Mesenchymal stem cell (in vitro differentiated cells and primary cell): Measurements from ENCODE around the gene MERTK.

Experiments
- DNase-seq: peaks from one replicate; pipeline ENCODE4 v3.0.0-alpha.2; 2013
- H2AFZ ChIP-seq: one replicate; pipeline ENCODE4 v1.6.1; 2013; ENCODE audit warnings: low read depth, mild to moderate bottlenecking, control low read depth, inconsistent platforms, low read length, moderate library complexity
- H2AK5ac ChIP-seq: 2 replicates; pipeline ENCODE4 v1.6.1; 2013; ENCODE audit warnings: low read length, moderate library complexity, mild to moderate bottlenecking, inconsistent platforms; ENCODE audit not compliant: severe bottlenecking
- H2BK120ac ChIP-seq: one replicate; pipeline ENCODE4 v1.6.1; 2013; ENCODE audit warnings: low read depth, mild to moderate bottlenecking, inconsistent platforms, low read length, moderate library complexity
- H2BK12ac ChIP-seq, 2 experiments: one replicate each; pipeline ENCODE4 v1.6.1; 2013; ENCODE audit warnings: inconsistent platforms in 2 of 2, low read length in 2 of 2, mild to moderate bottlenecking in 2 of 2, moderate library complexity in 2 of 2, control low read depth in 1 of 2
- H2BK15ac ChIP-seq: one replicate; pipeline ENCODE4 v1.6.1; 2013; ENCODE audit warnings: mild to moderate bottlenecking, low read depth, inconsistent platforms; ENCODE audit not compliant: poor library complexity, severe bottlenecking
- H2BK5ac ChIP-seq: 2 replicates; pipeline ENCODE4 v1.6.1; 2013; ENCODE audit warnings: low read depth, mild to moderate bottlenecking, low read length, control low read depth, inconsistent platforms; ENCODE audit not compliant: poor library complexity, severe bottlenecking
- H3K14ac ChIP-seq, 2 experiments: one replicate each; pipeline ENCODE4 v1.6.1; 2013; ENCODE audit warnings: inconsistent platforms in 2 of 2, low read length in 2 of 2, control low read depth in 1 of 2, mild to moderate bottlenecking in 1 of 2, moderate library complexity in 1 of 2
- H3K18ac ChIP-seq, 2 experiments: one replicate each; pipeline ENCODE4 v1.6.1; 2013; ENCODE audit warnings: inconsistent platforms in 2 of 2, low read length in 2 of 2, control low read depth in 1 of 2, low read depth in 1 of 2, mild to moderate bottlenecking in 1 of 2
- H3K23ac ChIP-seq, 2 experiments: one replicate each; pipeline ENCODE4 v1.6.1; 2013; ENCODE audit warnings: inconsistent platforms in 2 of 2, low read length in 2 of 2, mild to moderate bottlenecking in 2 of 2, moderate library complexity in 2 of 2, control low read depth in 1 of 2
- H3K27ac ChIP-seq: 2 replicates; pipeline ENCODE4 v1.5.1; 2013; ENCODE audit warnings: mild to moderate bottlenecking, moderate library complexity, low read length, control low read depth, inconsistent platforms; ENCODE audit not compliant: poor library complexity, severe bottlenecking
- H3K27me3 ChIP-seq, 2 experiments: 2 replicates each; pipeline versions ENCODE4 v1.6.1 to v1.7.0; 2013; ENCODE audit warnings: low read length in 2 of 2, mild to moderate bottlenecking in 2 of 2, moderate library complexity in 2 of 2, control low read depth in 1 of 2, inconsistent platforms in 1 of 2; ENCODE audit not compliant: control insufficient read depth in 1 of 2, insufficient read depth in 1 of 2
- H3K36me3 ChIP-seq, 2 experiments: 2 replicates each; pipeline versions ENCODE4 v1.6.1 to v1.7.0; 2013; ENCODE audit warnings: low read length in 2 of 2, control low read depth in 1 of 2, inconsistent platforms in 1 of 2, low read depth in 1 of 2, mild to moderate bottlenecking in 1 of 2; ENCODE audit not compliant: insufficient read depth in 2 of 2, control insufficient read depth in 1 of 2
- H3K4ac ChIP-seq, 2 experiments: one replicate each; pipeline ENCODE4 v1.6.1; 2013; ENCODE audit warnings: inconsistent platforms in 2 of 2, low read length in 2 of 2, mild to moderate bottlenecking in 2 of 2, moderate library complexity in 2 of 2, control low read depth in 1 of 2, low read depth in 1 of 2
- H3K4me1 ChIP-seq: 2 replicates; pipeline ENCODE4 v1.6.1; 2013; ENCODE audit warnings: low read depth, low read length, control low read depth; ENCODE audit not compliant: control insufficient read depth, insufficient read depth
- H3K4me2 ChIP-seq: 2 replicates; pipeline ENCODE4 v1.6.1; 2013; ENCODE audit warnings: low read length, mild to moderate bottlenecking, inconsistent platforms; ENCODE audit not compliant: poor library complexity, severe bottlenecking
- H3K4me3 ChIP-seq, 2 experiments: 2 replicates each; pipeline versions ENCODE4 v1.5.1 to v1.7.0; 2013; ENCODE audit warnings: low read length in 2 of 2, mild to moderate bottlenecking in 2 of 2, control low read depth in 1 of 2, low read depth in 1 of 2; ENCODE audit not compliant: insufficient read depth in 1 of 2
- H3K79me1 ChIP-seq: replicated peaks from 2 replicates; pipeline ENCODE4 v1.6.1; 2013; ENCODE audit warnings: mild to moderate bottlenecking, control low read depth, low read length, inconsistent platforms; ENCODE audit not compliant: poor library complexity, severe bottlenecking
- H3K9ac ChIP-seq: 2 replicates; pipeline ENCODE4 v1.7.0; 2013; ENCODE audit warnings: mild to moderate bottlenecking, low read length, moderate library complexity
- H3K9me3 ChIP-seq: 2 replicates; pipeline ENCODE4 v1.7.0; 2013; ENCODE audit warnings: mild to moderate bottlenecking, low read length; ENCODE audit not compliant: control insufficient read depth
- H4K8ac ChIP-seq: one replicate; pipeline ENCODE4 v1.6.1; 2013; ENCODE audit warnings: inconsistent platforms, mild to moderate bottlenecking, low read length, moderate library complexity
- H4K91ac ChIP-seq: one replicate; pipeline ENCODE4 v1.6.1; 2013; ENCODE audit warnings: mild to moderate bottlenecking, low read length, inconsistent platforms
- WGBS: methylation state at CpG from one replicate; pipeline ENCODE4 v1.1.7; 2013; ENCODE audit warnings: mixed read lengths; 5-methylcytosine and 5-hydroxymethylcytosine counted together

The MERTK gene

GRCh38 chr2:112031473-112032223 lies 133.2 kb downstream of the MERTK start:
- Histone ChIP-seq H3K23ac (no peak overlapping the region), H2BK12ac (peak overlapping the region in 1 of 2 experiments; percentile 53), H3K4ac (no peak overlapping the region), H3K36me3 (no peaks in the 10 kb centered on the region), H4K91ac (no peak overlapping the region), H2AFZ (no peak overlapping the region), H2BK120ac (no peak overlapping the region), H3K4me1 (peaks cover 8% of the 10 kb centered on the region), H3K9me3 (no peaks in the 10 kb centered on the region), H2BK15ac (no peak overlapping the region), H3K27me3 (no peaks in the 10 kb centered on the region), H3K27ac (no peak overlapping the region), H3K4me3 (peak overlapping the region in 1 of 2 experiments; percentile 51), H2AK5ac (no peak overlapping the region), H3K4me2 (no peak overlapping the region), H4K8ac (no peak overlapping the region), H2BK5ac (no peak overlapping the region), H3K9ac (peak overlapping the region; percentile 80), H3K18ac (peak overlapping the region in 1 of 2 experiments; percentile 67), H3K79me1 (no peaks in the 10 kb centered on the region), H3K14ac (no peak overlapping the region)
- WGBS, result 10% methylated on average over 10 of the region's 12 CpGs
- peak; percentile 68 for DNase-seq

- H3K4ac ChIP-seq, result peak overlapping the region in 1 of 2 experiments; percentile 51
- peak overlapping the region; percentile 53 to 64 for H2BK12ac ChIP-seq
- H2AK5ac ChIP-seq, result no peak overlapping the region
- no peak overlapping the region for H3K23ac ChIP-seq
- no peaks in the 10 kb centered on the region for H3K36me3 ChIP-seq
- H3K9ac ChIP-seq, result peak overlapping the region; percentile 80
- no peaks in the 10 kb centered on the region for H3K27me3 ChIP-seq
- H4K91ac ChIP-seq, result no peak overlapping the region
- no peak overlapping the region for H3K4me2 ChIP-seq
- H3K27ac ChIP-seq, result no peak overlapping the region
- H3K79me1 ChIP-seq, result no peaks in the 10 kb centered on the region
- H3K14ac ChIP-seq, result no peak overlapping the region
- no peak overlapping the region for H2AFZ ChIP-seq
- H3K4me1 ChIP-seq, result peaks cover 8% of the 10 kb centered on the region
- H2BK15ac ChIP-seq, result no peak overlapping the region
- no peak overlapping the region for H2BK5ac ChIP-seq
- no peak overlapping the region for H2BK120ac ChIP-seq
- H3K18ac ChIP-seq, result peak overlapping the region; percentile 58 to 67
- 40% methylated on average over 4 of the region's 4 CpGs for WGBS
- peak; percentile 81 for DNase-seq
- peaks cover 5% of the 10 kb centered on the region for H3K9me3 ChIP-seq
- peak overlapping the region in 1 of 2 experiments; percentile 51 for H3K4me3 ChIP-seq
- H4K8ac ChIP-seq, result no peak overlapping the region
Observed at GRCh38 chr2:112032224-112032586, 133.8 kb downstream of the MERTK start.

GRCh38 chr2:112032689-112033465 lies 134.5 kb downstream of the MERTK start:
- Histone ChIP-seq H3K14ac (peak overlapping the region in 1 of 2 experiments; percentile 26), H2BK120ac (no peak overlapping the region), H3K36me3 (no peaks in the 10 kb centered on the region), H3K4me2 (no peak overlapping the region), H3K18ac (peak overlapping the region; percentile 67 to 69), H3K9ac (no peak overlapping the region), H2BK5ac (no peak overlapping the region), H3K27ac (no peak overlapping the region), H3K4me3 (no peak overlapping the region), H3K9me3 (peaks cover 10% of the 10 kb centered on the region), H4K8ac (no peak overlapping the region), H2AK5ac (no peak overlapping the region), H2BK15ac (peak overlapping the region; percentile 49), H4K91ac (no peak overlapping the region), H2BK12ac (peak overlapping the region; percentile 53 to 94), H2AFZ (no peak overlapping the region), H3K27me3 (no peaks in the 10 kb centered on the region), H3K79me1 (no peaks in the 10 kb centered on the region), H3K4ac (peak overlapping the region; percentile 1 to 86), H3K4me1 (peaks cover 8% of the 10 kb centered on the region), H3K23ac (peak overlapping the region in 1 of 2 experiments; percentile 78)
- 67% methylated on average over 3 of the region's 4 CpGs for WGBS
- peak; percentile 96 for DNase-seq

- Histone ChIP-seq H3K4me2 (no peak overlapping the region), H2AK5ac (no peak overlapping the region), H3K14ac (no peak overlapping the region), H3K36me3 (no peaks in the 10 kb centered on the region), H3K4ac (no peak overlapping the region), H3K27ac (no peak overlapping the region), H3K9ac (peak overlapping the region; percentile 57), H3K9me3 (peaks cover 11% of the 10 kb centered on the region), H4K8ac (no peak overlapping the region), H2BK120ac (no peak overlapping the region), H3K27me3 (no peaks in the 10 kb centered on the region), H3K23ac (no peak overlapping the region), H3K4me1 (peaks cover 8% of the 10 kb centered on the region), H2AFZ (no peak overlapping the region), H3K4me3 (no peak overlapping the region), H3K79me1 (no peaks in the 10 kb centered on the region), H2BK5ac (no peak overlapping the region), H3K18ac (peak overlapping the region in 1 of 2 experiments; percentile 81), H2BK15ac (no peak overlapping the region), H2BK12ac (peak overlapping the region in 1 of 2 experiments; percentile 63), H4K91ac (no peak overlapping the region)
- WGBS, result 57% methylated on average over 1 of the region's 1 CpG
- DNase-seq, result peak; percentile 73
Observed at GRCh38 chr2:112033600-112033999, 135.2 kb downstream of the MERTK start.
